Measurements from ENCODE around the gene MBD3L4.
"Not testable (repeated sequence)": the region's sequence is repeated elsewhere in the genome, so short reads cannot be mapped to it uniquely, and the experiment has no call there.

Gene MBD3L4

GRCh38 chr19:7040079-7040478 is at the start of gene MBD3L4:
TSS of gene MBD3L4 (minus strand) at chr19:7040179. CDS start at chr19:7040144, 35 bp downstream.
- not testable (repeated sequence) for DNase-seq (ENCODE audit: low read depth)

GRCh38 chr19:7088999-7089398 is 49.0 kb upstream of the MBD3L4 start:
- DNase-seq (ENCODE audit: low read depth), result no peak

- DNase-seq (ENCODE audit: low read depth), result peak; percentile 33
Observed at GRCh38 chr19:7083076-7083956, 43.3 kb upstream of the MBD3L4 start.

GRCh38 chr19:7078008-7078407 is 38.0 kb upstream of the MBD3L4 start:
- DNase-seq (ENCODE audit: low read depth), result no peak

GRCh38 chr19:7076151-7076550 is 36.2 kb upstream of the MBD3L4 start:
- DNase-seq (ENCODE audit: low read depth), result no peak

GRCh38 chr19:7074705-7075282 is 34.8 kb upstream of the MBD3L4 start:
- no peak for DNase-seq (ENCODE audit: low read depth)

GRCh38 chr19:7072541-7072940 is 32.6 kb upstream of the MBD3L4 start:
- no peak for DNase-seq (ENCODE audit: low read depth)

- no peak for DNase-seq (ENCODE audit: low read depth)
Observed at GRCh38 chr19:7069904-7070226, 29.9 kb upstream of the MBD3L4 start.

- peak; percentile 98 for DNase-seq (ENCODE audit: low read depth)
Observed at GRCh38 chr19:7069042-7069903, 29.3 kb upstream of the MBD3L4 start, which contains the start of gene ZNF557. TSS of gene ZNF557 (plus strand) at chr19:7069703. CDS start at chr19:7075075, 5,372 bp downstream.

GRCh38 chr19:7068599-7068998 is 28.6 kb upstream of the MBD3L4 start:
- DNase-seq (ENCODE audit: low read depth), result no peak

- DNase-seq (ENCODE audit: low read depth), result peak; percentile 65
Observed at GRCh38 chr19:7067716-7068115, 27.7 kb upstream of the MBD3L4 start.

GRCh38 chr19:7067122-7067521 is 27.1 kb upstream of the MBD3L4 start:
- peak; percentile 13 for DNase-seq (ENCODE audit: low read depth)

- no peak for DNase-seq (ENCODE audit: low read depth)
Observed at GRCh38 chr19:7063764-7064418, 23.9 kb upstream of the MBD3L4 start.

GRCh38 chr19:7063339-7063738 is 23.4 kb upstream of the MBD3L4 start:
- DNase-seq (ENCODE audit: low read depth), result no peak

- DNase-seq (ENCODE audit: low read depth), result not testable (repeated sequence)
Observed at GRCh38 chr19:7059977-7060376, 20.0 kb upstream of the MBD3L4 start.

- not testable (repeated sequence) for DNase-seq (ENCODE audit: low read depth)
Observed at GRCh38 chr19:7058576-7058975, 18.6 kb upstream of the MBD3L4 start, which contains the start of gene MBD3L3. TSS of gene MBD3L3 (minus strand) at chr19:7058676. CDS start at chr19:7058605, 71 bp downstream.

GRCh38 chr19:7056371-7056770 is 16.4 kb upstream of the MBD3L4 start:
- DNase-seq (ENCODE audit: low read depth), result not testable (repeated sequence)

- DNase-seq (ENCODE audit: low read depth), result not testable (repeated sequence)
Observed at GRCh38 chr19:7055679-7056078, 15.7 kb upstream of the MBD3L4 start.

GRCh38 chr19:7054635-7055368 is 14.8 kb upstream of the MBD3L4 start:
- not testable (repeated sequence) for DNase-seq (ENCODE audit: low read depth)

GRCh38 chr19:7052896-7053295 is 12.9 kb upstream of the MBD3L4 start:
- not testable (repeated sequence) for DNase-seq (ENCODE audit: low read depth)

GRCh38 chr19:7051421-7051820 is 11.4 kb upstream of the MBD3L4 start:
- not testable (repeated sequence) for DNase-seq (ENCODE audit: low read depth)

Data from EH (cell line).